HAP-1 (cell line): ENCODE data around the gene MAPK12.
A peak's percentile ranks its signal among the peaks of the same experiment; 100 is the strongest.

Experiments used
- DNase-seq, 2 experiments: peaks; one replicate each; pipeline ENCODE4 v3.0.0-alpha.2; 2016 to 2020; ENCODE audit warnings: low spot score in 2 of 2
- H3K27me3 ChIP-seq: fragments of 250-450 bp; sonication (Bioruptor Pico); 2 replicates; pipeline ENCODE4 v1.5.1; 2020; ENCODE audit warnings: low read depth, mild to moderate bottlenecking, moderate library complexity
- H3K36me3 ChIP-seq: fragments of 250-450 bp; sonication (Bioruptor Pico); replicated peaks from 2 replicates; pipeline ENCODE4 v1.5.1; 2020; ENCODE audit warnings: mild to moderate bottlenecking
- H3K4me1 ChIP-seq: fragments of 250-450 bp; sonication (Bioruptor Pico); 2 replicates; pipeline ENCODE4 v1.5.1; 2020; ENCODE audit warnings: mild to moderate bottlenecking
- H3K4me3 ChIP-seq: fragments of 250-450 bp; sonication (Bioruptor Pico); 2 replicates; pipeline ENCODE4 v1.5.1; 2020; ENCODE audit warnings: mild to moderate bottlenecking, moderate library complexity
- H3K9me3 ChIP-seq: fragments of 250-450 bp; sonication (Bioruptor Pico); 2 replicates; pipeline ENCODE4 v1.5.1; 2020; ENCODE audit warnings: mild to moderate bottlenecking, moderate library complexity
- in situ Hi-C: fragments of 300-500 bp; cut with MboI; formaldehyde crosslinking; loops from 3 replicates; pipeline ENCODE4 v1.14.3; 2020; ENCODE audit warnings: low sequenced_read_pairs, inconsistent platforms, mixed read lengths

MAPK12 gene

DNA sequence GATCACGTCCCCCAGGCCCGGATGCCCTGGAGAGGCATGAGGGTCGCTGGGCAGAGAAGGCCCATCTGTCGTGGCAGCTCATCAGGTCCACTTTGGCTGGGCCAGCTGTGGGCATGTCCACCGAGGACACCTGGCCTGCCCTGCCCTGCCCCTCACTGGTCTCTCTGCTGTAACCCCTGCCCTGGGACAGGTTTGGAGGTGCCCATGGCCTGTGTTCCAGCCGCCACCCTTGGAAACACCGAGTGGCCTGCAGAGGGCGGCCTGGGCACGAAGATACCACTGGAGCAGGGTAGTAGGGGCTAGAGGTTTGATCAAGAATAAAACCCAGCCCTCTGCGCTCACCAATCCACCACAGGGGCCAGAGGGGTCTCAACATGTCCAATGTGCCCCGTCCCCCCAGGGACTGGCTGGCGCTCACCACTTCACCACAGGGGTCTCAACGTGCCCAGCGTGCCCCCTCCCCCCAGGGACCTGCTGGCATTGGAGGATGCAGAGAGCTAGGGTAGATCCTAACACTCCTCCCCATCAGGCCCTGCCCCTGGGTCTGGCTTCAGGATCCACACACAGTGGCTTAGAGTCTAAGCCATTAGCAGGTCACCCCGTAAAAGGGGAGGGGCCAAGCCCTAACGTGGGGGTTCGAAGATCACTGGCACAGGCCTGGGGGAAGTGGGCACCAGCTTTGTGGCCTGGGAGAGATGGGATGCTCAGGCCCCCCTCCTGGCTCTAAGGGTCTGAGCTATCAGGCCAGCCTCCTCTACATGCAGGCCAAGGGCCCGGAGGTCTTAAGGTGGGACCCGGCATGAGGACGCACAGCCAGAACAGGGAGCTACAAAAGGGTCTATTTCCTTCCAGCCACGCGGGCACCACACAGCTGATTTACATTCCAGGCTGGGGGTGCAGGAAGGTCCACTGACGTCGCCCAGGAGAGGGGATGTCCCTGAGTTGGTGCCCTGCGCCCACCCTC lies 9.1 kb downstream of the MAPK12 start:
- in situ Hi-C loops, result loop anchor here (5.0 to 10.0 kb wide), 2 partner anchors 75 to 262 kb away; partner anchors contain the start of gene DENND6B
- Histone ChIP-seq H3K4me1 (peaks cover 5% of the 10 kb centered on the region), H3K9me3 (no peaks in the 10 kb centered on the region), H3K36me3 (peaks cover 50% of the 10 kb centered on the region), H3K4me3 (no peak overlapping the region), H3K27me3 (no peaks in the 10 kb centered on the region)
- DNase-seq, result peak; percentile 29 to 75

GRCh38 chr22:50251477-50252081 lies 9.9 kb downstream of the MAPK12 start:
- DNase-seq, result no peak
- Histone ChIP-seq H3K4me3 (peak overlapping the region; percentile 71), H3K27me3 (no peaks in the 10 kb centered on the region), H3K4me1 (peaks cover 5% of the 10 kb centered on the region), H3K9me3 (no peaks in the 10 kb centered on the region), H3K36me3 (peaks cover 51% of the 10 kb centered on the region)
- in situ Hi-C loops, result loop anchor here (5.0 to 10.0 kb wide), 2 partner anchors 76 to 263 kb away; partner anchors contain the start of gene DENND6B

- in situ Hi-C loops, result loop anchor here (5.0 to 10.0 kb wide), 2 partner anchors 76 to 264 kb away; partner anchors contain the start of gene DENND6B
- Histone ChIP-seq H3K36me3 (peaks cover 53% of the 10 kb centered on the region), H3K27me3 (no peaks in the 10 kb centered on the region), H3K4me1 (peaks cover 5% of the 10 kb centered on the region), H3K9me3 (no peaks in the 10 kb centered on the region), H3K4me3 (peak within 1 kb of the TSS; percentile 71)
- DNase-seq, result peak; percentile 80 to 91
Observed at GRCh38 chr22:50250555-50251476, 10.7 kb downstream of the MAPK12 start, which contains the start of gene HDAC10. TSS of gene HDAC10 (minus strand) at chr22:50251265. CDS start at chr22:50251032, 233 bp downstream.

DNA sequence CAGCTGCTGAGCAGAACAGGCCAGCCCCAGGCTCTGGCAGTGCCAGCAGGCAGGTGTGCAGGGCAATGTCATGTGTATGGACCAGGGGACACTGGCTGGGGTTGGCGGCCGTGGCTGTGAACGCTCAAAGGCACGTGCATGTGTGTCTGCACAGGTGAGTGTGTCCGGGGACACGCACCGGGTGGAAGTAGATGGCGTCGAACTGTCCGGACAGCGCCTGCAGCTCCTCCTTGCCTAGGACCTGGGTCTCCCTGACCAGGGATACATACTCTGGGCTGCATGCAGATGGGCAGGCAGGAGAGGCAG lies 11.3 kb downstream of the MAPK12 start:
- Histone ChIP-seq H3K4me1 (peaks cover 5% of the 10 kb centered on the region), H3K4me3 (peak overlapping the region; percentile 71), H3K36me3 (peaks cover 56% of the 10 kb centered on the region), H3K9me3 (no peaks in the 10 kb centered on the region), H3K27me3 (no peaks in the 10 kb centered on the region)
- in situ Hi-C loops, result loop anchor here (5.0 to 10.0 kb wide), 2 partner anchors 77 to 265 kb away; partner anchors contain the start of gene DENND6B
- DNase-seq, result no peak

- peaks cover 53% of the 10 kb centered on the region for H3K36me3 ChIP-seq
- in situ Hi-C loops, result loop anchor here (5.0 to 10.0 kb wide), 2 partner anchors 78 to 265 kb away; partner anchors contain the start of gene DENND6B
- peak overlapping the region; percentile 71; the same call in 1 of the 2 replicates for H3K4me3 ChIP-seq
- DNase-seq, result no peak
- no peaks in the 10 kb centered on the region for H3K27me3 ChIP-seq
- no peaks in the 10 kb centered on the region for H3K9me3 ChIP-seq
- H3K4me1 ChIP-seq, result peaks cover 5% of the 10 kb centered on the region
Observed at GRCh38 chr22:50249341-50250248, 11.9 kb downstream of the MAPK12 start.

DNA sequence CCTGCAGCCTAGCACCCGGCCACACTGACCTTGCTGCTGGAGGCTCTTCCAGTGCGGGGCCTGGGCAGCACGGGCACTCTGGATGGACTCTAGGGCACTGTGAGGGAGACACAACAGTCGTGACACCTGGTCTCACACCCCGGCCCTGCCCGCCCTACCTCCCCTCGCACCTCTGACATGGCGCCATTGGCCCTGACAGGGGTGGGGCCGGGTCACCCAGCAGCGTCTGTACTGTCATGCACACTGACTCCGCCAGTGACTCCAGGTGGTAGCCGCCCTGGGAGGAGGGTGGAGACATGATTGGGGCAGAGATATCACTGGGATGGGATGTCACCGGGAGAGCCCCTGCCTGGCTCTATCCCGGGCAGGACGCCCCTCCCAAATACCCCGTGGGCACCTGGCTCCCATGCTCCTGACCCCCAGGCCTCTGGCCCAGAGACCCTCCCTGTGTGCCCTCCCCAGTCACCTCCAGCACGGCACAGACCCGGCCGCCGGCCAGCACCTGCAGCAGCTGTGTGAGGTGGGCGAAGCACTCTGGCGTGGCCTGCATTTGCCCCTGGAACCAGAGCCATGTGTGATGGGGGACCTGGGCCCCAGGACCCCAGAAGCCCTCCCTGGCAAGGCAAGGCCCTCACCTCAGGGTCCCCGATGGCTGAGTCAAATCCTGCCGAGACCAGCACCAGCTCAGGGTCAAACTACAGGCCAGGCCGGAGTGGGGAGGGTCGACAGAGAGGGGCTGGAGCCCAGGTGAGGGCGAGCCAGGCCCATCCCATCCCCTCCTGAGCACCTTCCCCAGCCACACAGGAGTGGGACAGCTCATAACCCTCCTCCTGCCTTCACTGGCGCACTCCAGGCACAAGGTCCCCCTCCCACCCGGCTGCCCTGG lies 13.0 kb downstream of the MAPK12 start:
- Histone ChIP-seq H3K4me3 (no peak overlapping the region), H3K9me3 (no peaks in the 10 kb centered on the region), H3K36me3 (peaks cover 51% of the 10 kb centered on the region), H3K27me3 (no peaks in the 10 kb centered on the region), H3K4me1 (peaks cover 5% of the 10 kb centered on the region)
- DNase-seq, result no peak
- in situ Hi-C loops, result no loop called here

DNA sequence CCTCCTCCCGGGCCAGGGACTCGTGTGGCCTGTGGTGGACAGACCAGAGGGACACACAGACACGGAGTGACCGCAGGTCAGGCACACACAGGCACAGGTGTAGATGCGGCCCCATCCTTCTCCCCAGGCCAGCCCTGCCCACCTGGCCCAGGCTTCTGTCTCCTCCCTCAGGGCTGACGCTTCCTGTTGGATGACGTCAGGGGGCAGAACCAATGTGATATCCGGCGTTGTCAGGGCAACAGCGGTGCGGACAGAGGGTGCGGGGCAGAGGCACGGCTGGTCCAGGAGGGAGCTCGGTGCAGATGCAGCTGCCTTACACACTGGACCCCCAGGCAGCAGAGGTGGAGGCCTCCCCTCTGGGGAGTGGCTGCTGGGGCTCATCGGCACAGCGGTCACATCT lies 13.7 kb downstream of the MAPK12 start:
- H3K9me3 ChIP-seq, result no peaks in the 10 kb centered on the region
- H3K4me1 ChIP-seq, result peaks cover 5% of the 10 kb centered on the region
- peaks cover 51% of the 10 kb centered on the region for H3K36me3 ChIP-seq
- DNase-seq, result peak in 1 of 2 experiments; percentile 49
- H3K27me3 ChIP-seq, result no peaks in the 10 kb centered on the region
- in situ Hi-C loops, result no loop called here
- no peak overlapping the region for H3K4me3 ChIP-seq

DNA sequence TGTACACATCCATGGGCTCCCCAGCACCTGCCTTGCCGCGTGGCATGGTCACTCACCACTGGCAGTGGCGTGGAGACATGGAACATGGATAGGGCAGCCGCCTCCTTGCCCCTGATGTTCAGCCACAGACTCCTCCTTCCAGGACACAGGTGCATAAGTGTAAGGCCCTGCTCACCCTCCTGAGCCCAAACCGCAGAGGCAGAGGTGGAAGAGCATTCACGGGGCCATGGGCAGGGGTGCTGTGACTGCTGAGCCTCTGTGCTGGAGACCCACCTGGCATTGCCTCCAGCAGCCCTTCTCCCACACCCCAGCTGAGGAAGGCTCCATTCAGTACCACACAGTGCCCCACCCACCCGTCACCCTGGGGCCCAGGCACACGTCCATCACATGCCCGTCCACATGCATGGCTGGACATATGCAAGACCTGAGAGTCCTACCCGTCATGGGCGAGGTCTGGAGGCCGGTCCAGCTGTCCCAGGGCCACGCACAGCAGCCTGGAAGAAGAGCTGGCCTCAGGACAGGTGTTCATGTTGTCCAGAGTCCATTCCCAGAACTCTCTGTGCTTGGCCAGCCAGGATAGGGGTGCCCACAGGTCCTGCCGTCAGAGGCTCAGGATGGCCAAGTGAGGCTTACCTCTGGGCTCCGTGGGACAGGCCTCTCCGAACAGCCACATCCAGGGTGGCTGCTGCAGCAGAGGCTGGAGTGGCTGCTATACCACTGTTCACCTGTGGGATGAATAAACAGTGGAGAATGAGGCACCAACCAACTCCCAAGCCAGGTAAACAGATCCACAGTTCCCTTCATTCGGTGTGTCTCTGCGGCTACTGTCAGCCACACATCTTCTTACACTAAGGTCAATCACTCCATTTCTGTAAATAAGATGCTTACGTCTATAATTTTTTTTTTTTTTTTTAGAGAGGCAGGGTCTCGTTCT lies 15.0 kb downstream of the MAPK12 start:
- Histone ChIP-seq H3K4me3 (no peak overlapping the region), H3K4me1 (peaks cover 6% of the 10 kb centered on the region), H3K9me3 (no peaks in the 10 kb centered on the region), H3K36me3 (peaks cover 45% of the 10 kb centered on the region), H3K27me3 (no peaks in the 10 kb centered on the region)
- in situ Hi-C loops, result no loop called here
- DNase-seq, result peak in 1 of 2 experiments; percentile 12

DNA sequence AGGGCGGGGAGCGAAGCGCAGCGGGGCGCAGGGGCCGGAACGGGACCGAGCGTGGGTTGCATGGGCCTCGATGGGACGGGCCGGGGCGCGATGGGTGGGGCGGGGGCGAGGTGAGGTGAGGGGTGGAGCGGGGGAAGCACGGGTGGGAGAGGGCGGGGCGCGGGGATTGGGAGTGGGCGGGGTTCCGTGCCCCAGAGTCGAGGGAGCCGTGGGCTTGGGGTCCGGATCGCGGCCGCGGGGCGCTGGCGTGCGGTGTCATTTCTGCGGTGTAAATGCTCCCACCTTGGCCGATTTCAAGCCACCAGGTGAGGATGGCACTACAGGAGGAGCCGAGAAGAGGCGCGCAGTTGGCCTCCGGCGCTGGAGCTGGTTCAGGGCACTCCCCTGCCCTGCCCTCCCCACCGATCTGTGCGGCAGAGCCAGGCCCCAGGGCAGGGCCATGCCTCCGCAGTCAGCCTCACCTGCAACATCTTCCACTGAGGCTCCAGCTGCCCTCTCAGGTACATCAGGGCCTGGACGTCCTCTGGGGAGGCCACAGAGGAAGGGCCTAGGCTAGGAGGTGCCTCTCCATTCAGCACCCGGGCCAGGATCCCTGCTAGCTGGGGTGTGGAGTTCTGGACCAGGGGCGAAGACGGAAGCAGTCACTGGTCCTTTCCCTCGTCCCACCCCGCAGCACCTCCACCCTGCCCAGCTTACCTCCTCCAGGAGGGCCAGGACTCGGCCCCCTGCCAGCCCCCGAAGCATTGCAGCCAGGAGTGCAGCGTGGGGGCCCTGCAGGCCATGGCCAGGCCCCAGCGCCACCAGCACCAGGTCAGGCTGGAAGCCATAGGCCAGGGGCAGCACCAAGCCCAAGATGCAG lies 16.0 kb downstream of the MAPK12 start:
- peak overlapping the region; percentile 100 for H3K4me3 ChIP-seq
- no peaks in the 10 kb centered on the region for H3K9me3 ChIP-seq
- H3K4me1 ChIP-seq, result peaks cover 8% of the 10 kb centered on the region
- no peaks in the 10 kb centered on the region for H3K27me3 ChIP-seq
- in situ Hi-C loops, result no loop called here
- DNase-seq, result no peak
- peaks cover 45% of the 10 kb centered on the region for H3K36me3 ChIP-seq

GRCh38 chr22:50244420-50245213 lies 16.9 kb downstream of the MAPK12 start, which contains the start of gene TUBGCP6:
TSS of gene TUBGCP6 (minus strand) at chr22:50245023. CDS start at chr22:50244459, 564 bp downstream.
- Histone ChIP-seq H3K27me3 (no peaks in the 10 kb centered on the region), H3K4me3 (peak within 1 kb of the TSS; percentile 100), H3K36me3 (peaks cover 46% of the 10 kb centered on the region), H3K9me3 (no peaks in the 10 kb centered on the region), H3K4me1 (peaks cover 3% of the 10 kb centered on the region; the same call in 1 of the 2 replicates)
- peak; percentile 89 to 94 for DNase-seq
- in situ Hi-C loops, result no loop called here
